HG03558 (cell line): ENCODE measurements around the gene MAP3K7CL.
"Not testable (repeated sequence)": the region's sequence is repeated elsewhere in the genome, so short reads cannot be mapped to it uniquely, and the experiment has no call there.

Source experiments
- ATAC-seq: cut with Tn5 transposase; IDR thresholded peaks from one replicate; pipeline ENCODE4 v1.9.1; 2021; ENCODE audit warnings: moderate number of reproducible peaks; ENCODE audit not compliant: unreplicated experiment; ENCODE audit errors: extremely low read depth

The MAP3K7CL gene

DNA sequence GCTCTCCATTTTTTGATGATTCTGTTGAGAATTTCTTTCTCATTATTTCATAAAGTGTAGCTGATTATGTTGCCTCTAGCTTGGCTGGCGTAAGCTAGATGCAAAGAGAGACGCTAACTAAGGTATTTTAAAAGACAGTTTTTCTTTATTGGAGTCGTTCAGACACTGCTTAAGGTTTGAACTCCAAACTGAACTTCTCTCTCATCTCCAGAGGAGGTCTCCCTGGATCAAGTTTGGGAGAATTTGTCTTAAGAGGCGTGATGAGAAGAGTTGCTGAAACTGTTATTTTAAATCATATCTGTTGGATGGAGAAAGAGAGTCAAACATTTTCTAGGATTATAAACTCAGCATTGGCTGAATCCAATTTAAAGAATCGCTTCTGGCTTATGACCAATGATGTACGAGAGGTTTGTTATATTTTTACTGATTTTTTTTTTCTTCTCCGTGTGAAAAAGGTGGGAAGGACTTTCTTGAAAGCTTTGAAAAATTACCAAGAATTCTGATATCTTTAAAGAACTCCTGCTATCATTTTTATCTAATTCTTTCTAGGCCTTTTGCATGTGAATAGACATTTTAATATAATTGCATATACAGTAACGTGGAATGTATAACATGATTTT is 34.0 kb downstream of the MAP3K7CL start:
- no peak for ATAC-seq

DNA sequence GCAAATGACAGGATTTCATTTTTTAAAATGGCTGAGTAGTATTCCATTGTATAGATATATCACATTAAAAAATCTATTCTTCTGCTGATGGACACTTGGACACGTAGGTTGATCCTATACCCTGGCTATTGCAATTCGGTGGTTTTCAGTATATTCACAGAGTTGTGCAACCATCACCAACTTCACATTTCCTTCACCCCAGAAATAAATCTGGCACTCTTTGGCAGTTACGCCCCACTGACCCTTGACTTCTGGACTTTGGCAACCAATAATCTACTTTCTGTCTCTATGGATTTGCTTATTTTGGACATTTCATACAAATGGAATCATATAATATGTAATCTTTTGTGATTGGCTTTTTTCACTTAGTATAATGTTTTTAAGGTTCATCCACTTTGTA is 35.9 kb downstream of the MAP3K7CL start:
- no peak for ATAC-seq

DNA sequence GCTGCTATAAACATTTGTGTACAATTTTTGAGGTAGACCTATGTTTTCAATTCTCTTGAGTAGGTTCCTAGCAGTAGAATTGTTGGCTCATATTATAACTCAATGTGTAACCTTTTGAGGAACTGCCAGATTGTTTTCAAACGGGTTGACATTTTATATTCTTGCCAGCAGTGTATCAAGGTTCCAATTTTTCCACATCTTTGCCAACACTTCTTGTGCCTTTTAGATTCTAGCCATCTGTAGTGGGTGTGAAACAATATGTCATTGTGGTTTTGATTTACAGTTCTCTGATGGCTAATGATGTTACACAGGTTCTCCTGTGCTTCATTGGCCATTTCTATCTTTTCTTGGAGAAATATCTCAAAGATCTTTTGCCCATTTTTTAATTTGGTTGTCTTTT is 36.4 kb downstream of the MAP3K7CL start:
- ATAC-seq: no peak

DNA sequence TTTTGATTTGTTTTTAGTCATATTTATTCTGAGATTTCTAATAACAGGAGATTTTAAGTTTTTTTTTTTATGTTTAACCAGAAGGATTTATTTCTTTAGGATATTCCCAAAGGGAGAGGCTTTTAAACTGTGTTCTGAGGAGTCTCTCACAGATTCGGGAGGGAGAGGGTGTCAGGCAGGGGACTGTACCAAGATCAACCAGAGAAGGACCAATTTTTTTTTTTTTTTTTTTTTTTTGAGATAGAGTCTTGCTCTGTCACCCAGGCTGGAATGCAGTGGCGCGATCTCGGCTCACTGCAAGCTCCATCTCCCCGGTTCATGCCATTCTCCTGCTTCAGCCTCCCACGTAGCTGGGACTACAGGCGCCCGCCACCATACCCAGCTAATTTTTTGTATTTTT is 37.0 kb downstream of the MAP3K7CL start:
- not testable (repeated sequence) for ATAC-seq

DNA sequence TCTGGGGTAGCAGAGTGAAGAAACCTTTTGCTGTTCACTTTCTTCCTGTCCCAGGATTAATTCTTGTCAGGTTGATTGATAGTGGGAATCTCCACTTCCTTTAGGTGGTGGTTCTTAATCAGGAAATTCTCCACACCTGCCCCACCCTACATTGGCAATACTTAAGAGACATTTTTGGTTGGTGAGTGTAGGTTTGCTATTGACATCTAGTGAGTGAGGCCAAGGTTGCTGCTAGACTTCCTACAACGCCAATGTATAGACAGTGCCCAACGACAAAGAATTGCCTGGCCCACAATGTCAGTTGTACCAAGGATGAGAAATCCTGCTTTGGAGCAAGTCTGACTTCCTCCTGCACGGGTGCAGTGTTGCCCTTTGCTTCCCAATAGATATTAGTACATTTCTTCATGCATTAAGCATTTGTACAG is 38.5 kb downstream of the MAP3K7CL start:
- no peak for ATAC-seq

DNA sequence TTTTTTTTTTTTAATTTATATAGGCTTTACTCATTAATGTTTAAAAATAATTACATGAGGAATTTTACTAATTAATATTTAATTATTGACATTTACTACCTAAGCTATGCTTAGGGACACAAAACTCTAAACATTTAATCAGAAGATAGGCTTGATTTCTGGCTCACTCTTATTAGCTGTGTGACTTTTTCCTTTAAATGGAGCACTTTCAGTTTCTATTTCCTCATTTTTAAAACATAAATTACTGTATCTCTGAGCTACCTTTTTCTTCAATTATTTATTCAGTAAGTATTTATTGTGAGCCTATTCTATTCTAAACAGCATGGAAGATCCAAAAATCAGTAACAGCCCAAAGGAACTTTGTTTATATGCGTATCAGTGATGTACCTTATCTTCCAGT is 40.5 kb downstream of the MAP3K7CL start:
- no peak for ATAC-seq

DNA sequence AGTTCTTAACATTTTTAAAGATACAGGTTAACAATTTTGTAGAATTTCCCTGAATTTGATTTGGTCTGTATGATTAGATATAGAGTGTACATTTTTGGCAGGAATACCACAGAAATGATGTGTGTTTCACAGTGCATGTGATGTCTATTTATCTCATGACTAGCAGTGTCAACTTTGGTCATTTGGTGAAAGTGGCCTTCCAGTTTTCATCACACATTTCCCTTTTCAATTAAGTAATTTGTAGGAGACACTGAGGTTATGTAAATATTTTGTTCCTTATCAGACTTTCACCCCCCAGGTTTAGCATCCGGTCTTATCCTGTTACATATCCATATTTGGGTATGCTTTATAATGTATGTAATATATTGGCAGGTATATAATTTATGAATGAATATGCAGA is 41.8 kb downstream of the MAP3K7CL start:
- ATAC-seq: no peak

DNA sequence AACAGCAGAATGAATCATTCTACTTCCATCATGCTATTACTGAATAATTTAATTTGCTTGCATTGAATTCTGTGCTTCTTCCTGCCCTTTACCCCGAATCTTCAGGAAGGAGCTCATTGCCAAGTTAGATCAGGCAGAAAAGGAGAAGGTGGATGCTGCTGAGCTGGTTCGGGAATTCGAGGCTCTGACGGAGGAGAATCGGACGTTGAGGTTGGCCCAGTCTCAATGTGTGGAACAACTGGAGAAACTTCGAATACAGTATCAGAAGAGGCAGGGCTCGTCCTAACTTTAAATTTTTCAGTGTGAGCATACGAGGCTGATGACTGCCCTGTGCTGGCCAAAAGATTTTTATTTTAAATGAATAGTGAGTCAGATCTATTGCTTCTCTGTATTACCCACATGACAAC is 44.2 kb downstream of the MAP3K7CL start:
- no peak for ATAC-seq

DNA sequence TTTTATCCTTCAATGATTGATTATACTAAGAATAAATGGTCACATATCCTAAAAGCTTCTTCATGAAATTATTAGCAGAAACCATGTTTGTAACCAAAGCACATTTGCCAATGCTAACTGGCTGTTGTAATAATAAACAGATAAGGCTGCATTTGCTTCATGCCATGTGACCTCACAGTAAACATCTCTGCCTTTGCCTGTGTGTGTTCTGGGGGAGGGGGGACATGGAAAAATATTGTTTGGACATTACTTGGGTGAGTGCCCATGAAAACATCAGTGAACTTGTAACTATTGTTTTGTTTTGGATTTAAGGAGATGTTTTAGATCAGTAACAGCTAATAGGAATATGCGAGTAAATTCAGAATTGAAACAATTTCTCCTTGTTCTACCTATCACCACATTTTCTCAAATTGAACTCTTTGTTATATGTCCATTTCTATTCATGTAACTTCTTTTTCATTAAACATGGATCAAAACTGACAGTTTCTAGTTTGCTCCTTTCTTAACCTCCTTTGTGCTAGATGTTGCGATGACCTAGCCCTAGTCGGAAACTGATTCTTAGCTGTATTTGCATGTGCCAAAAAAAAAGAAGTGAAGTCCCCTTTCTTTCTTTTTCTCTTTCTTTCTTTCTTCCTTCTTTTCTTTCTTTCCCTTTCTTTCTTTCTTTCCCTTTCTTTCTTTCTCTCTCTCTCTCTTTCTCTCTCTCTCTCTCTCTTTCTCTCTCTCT is 45.1 kb downstream of the MAP3K7CL start:
- no peak for ATAC-seq

DNA sequence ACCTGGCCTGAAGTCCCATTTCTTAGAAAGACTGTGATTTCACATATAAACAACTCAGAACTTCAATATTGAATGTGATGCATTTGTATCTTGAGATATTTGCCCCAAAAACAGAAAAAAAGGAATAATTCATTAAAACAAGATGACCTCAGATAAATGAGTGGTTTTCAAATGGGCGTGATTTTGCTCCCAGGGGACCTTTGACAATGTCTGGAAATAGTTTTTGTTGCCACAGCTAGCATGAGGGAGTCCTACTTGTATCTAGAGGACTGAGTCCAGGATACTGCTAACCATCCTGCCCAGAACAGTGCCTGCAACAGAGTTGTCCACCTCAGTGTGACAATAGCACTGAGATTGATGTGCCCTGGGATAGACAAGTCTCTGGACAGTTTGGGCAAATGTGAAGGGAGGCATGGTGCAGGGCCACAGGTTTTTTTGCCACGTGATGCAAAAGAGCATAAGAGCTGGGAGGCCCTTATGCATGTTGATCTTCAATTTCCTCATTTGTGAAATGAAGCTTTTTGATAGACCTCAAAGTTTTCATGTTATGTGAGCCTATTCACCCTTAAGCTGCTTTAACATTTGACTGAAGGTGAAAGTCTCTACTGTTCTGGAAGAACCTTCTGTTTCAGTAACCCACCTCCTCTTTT is 46.2 kb downstream of the MAP3K7CL start:
- no peak for ATAC-seq

DNA sequence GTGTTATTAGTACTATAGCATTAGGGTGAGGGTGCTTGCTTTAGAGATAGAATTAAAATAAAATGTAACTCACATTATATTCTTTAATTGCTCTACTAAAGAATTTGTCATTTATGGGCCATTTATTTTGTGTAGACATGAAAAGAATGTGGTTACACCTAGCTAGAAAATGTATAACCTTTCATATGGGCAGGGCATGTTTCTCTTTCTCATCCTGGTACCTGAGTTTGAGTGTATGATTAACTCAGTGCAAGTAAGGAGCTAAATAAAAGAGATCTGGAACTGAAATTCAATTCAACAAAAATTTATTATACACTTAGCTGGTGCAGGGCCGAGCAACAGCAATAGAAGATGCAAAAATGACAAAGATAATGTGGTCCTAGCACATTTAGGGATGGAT is 47.4 kb downstream of the MAP3K7CL start:
- no peak for ATAC-seq

DNA sequence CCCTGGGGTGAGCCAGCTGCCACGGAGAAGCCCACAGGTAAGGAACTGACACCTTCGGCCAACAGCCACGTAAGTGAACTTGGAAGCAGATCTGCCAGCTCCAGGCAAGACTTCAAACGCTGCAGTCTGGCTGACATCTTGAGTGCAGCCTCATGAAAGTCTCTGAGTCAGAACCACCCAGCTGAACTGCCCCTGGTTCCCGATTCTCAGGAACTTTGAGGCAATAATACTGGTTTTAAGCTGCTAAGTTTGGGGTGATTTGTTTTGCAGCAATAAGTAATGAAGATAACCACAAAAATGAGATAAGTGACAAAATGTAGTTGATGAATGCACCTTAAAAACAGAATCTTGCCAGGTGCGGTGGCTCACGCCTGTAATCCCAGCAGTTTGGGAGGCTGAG is 48.5 kb downstream of the MAP3K7CL start:
- no peak for ATAC-seq

DNA sequence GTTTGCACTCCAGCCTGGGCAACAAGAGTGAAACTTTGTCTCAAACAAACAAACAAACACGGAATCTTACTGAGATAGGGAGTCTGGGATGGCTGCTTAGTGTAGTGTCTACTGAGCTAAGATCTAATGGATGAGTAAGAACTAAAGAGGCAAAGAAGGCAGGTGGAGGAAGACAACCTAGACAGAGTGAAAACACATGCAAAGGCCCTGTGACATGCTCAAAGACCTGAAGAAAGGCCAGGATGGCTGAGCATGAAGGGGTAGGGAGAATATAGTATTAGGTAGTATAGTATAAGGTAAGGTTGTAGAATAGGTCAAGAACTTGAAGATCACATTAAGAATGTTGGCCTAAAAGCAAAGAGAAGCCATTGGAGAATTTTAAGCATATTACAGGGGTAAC is 49.1 kb downstream of the MAP3K7CL start:
- no peak for ATAC-seq

DNA sequence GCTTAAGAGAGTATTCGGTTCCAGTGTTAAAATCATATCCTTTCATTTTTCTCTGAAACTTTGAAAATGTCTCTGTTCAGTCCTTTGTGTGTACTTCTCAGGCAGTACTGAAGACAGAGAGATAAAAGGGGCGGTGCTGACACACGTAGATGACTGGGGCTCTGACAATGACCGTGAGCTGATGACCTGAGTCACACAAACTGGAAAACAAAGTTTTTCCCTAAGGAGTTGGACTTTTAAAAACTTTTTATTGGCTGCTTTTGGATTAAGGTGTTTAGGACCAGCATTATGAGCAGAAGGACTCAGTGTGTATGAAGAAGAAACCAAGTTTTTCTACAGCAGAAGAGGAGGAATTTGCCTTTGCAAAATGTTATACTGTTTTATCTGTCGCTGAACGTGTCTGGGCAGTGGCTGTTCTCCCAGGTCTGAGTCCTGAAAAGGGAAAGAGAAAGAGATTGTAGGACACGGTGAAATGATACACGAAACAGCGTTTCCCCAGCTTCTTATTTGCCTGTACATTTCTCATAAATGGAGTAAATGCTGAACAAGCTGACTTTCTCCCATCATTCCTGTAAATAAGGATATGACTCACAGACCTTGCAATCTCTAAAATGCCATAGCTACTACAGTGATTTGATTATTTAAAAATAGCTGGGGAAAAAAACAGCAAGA is 51.5 kb downstream of the MAP3K7CL start:
- no peak for ATAC-seq

DNA sequence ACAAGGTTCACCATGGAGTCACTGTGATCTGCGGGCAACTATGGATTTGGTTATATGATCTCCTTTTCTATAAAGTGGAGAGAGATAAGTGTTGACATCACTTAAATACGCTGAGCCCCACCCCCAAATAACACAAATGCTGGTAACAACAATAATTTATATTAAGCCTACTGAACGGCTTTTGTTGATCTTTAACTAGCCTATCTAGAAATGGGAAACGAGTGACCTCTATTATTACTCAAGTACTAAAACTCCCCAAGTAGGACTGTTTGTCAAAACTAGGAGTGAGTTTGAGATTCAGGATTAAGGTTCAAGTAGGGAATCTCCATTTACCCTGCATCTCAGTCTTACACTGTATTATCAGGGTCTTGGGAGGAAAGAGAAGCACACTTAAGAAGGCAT is 52.2 kb downstream of the MAP3K7CL start:
- ATAC-seq: no peak

DNA sequence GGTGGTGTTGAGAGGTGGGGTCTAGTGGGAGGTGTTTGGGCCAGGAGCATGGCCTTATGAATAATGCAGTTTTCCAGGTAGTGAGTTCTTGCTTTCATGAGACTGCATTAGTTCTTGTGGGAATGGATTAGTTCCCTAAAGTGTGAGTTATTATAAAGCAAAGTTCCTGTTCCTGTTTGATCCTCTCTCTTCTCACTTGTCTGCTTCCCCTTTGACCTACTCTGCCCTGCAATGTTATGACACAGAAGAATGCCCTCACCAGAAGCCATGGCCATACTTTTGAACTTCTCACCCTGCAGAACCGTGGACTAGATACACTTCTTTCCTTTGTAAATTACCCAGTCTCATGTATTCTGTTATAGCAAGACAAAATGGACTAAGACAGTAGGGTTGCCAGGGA is 53.6 kb downstream of the MAP3K7CL start:
- ATAC-seq: no peak

DNA sequence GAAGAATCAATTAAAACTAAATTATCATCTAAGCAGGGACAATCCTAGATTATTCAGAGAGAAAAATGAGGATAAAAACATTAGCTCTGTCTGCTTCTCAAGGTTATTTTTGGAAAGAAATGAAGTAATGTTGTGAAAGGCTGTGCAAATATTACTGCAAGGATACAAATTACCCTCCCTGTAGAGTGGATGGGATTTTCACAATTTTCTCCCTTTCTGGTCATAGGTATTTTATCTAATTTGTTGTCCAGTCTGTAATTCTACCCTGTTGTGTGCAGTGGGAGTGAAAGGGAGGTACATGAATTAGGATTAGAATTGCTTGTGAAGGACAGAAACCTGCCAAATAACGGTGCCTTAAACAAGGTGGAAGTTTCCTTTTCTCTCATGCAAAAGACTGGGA is 54.7 kb downstream of the MAP3K7CL start:
- ATAC-seq: no peak

DNA sequence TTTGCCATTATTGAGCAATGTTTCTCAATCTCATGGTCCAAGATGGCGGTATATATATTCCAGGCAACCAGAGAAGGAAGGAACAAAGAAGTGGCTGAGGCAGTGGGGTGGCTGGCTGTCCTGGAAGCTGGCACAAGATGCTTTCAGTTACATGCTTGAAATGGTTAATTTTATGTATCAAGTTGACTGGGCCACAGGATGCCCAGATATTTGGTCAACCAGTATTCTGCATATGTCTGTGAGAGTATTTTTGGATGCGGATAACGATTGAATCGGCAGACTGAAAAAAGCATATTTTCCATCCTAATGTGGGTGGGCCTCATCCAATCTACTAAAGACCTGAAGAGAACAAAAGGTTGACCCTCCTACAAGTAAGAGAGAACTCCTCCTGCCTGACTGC is 55.2 kb downstream of the MAP3K7CL start:
- no peak for ATAC-seq

DNA sequence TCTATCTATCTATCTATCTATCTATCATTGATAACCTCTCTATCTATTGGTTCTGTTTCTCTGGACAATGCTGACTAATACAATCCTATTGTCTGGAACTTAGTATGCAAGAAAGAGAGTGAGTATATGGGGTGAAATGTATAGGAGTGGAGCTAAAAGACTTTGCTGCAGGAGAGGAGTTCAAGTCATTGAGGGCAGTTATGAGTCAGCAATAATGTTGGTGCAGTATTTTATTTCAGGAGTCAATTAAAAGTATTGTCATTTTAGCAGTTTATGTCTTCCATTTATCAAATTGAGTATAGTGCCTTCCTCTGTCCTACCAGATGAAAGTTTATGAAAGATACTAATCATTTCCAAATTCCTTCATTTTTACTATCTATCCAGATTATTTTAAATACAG is 55.8 kb downstream of the MAP3K7CL start:
- no peak for ATAC-seq

DNA sequence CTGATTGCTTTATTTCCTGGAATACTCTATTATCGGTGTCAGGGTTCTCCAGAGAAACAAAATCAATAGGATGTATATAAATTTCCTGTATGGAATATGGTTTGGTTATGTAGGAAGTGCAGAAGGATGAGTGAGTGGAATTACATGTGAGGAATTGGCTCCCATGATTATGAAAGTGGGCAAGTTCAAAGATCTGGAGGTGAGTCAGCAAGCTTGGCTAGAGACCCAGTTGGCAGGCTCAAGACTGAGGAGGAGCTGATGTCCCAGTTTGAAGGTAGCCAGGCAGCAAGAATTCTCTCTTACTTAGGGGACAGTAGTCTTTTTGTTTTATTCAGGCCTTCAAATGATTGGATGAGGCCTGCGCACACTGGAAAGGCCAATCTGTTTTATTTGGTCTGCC is 57.5 kb downstream of the MAP3K7CL start:
- no peak for ATAC-seq

DNA sequence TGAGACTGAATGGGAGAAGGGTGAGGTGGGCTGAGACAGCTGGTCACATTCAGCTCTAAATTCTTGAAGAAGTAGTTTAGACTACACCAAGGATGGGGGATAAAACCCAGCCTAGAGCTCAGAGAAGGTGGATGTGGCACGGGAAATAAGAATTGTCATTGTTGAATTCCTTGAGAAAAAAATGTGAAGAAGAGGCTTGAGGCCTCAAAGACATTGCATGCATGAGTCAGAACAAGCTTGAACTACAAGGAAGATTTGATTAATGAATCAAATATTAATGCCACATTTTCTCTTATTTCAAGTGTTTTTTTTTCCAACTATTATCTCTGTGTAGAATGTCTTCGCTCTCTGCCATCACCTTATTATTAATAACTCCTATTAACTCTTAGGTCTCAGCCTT is 58.9 kb downstream of the MAP3K7CL start:
- ATAC-seq: no peak
